ENCODE measurements around the gene AFAP1. TPM values are rescaled to one million over a fixed set of nuclear protein-coding genes. Genes with fewer than 3 reads are reported as not detected.

The AFAP1 gene
- total RNA-seq, 2 experiments from 2014 or later, result 5.8 to 5.9 TPM

GRCh38 chr4:7719354-7720174 is 220.1 kb downstream of the AFAP1 start:
- Mint-ChIP-seq H3K4me3 (no peak overlapping the region), H3K4me1 (no peaks in the 10 kb centered on the region), H3K27ac (no peak overlapping the region), H3K27me3 (peaks cover 21% of the 10 kb centered on the region), H3K36me3 (no peaks in the 10 kb centered on the region), H3K9me3 (ENCODE audit: low read depth) (peaks cover 7% of the 10 kb centered on the region)
- peak; percentile 71 for ATAC-seq
- CTCF ChIA-PET, result interaction anchor here (0.6 to 1.4 kb wide), 7 partner anchors 31 to 661 kb away, joined by 3 to 11 read pairs (median 3); no protein-coding TSS in a partner anchor
- DNase-seq, result peak; percentile 68

- Mint-ChIP-seq H3K9me3 (ENCODE audit: low read depth) (no peaks in the 10 kb centered on the region), H3K4me1 (no peaks in the 10 kb centered on the region), H3K36me3 (no peaks in the 10 kb centered on the region), H3K27me3 (peaks cover 21% of the 10 kb centered on the region), H3K4me3 (no peak overlapping the region), H3K27ac (no peak overlapping the region)
- DNase-seq, result no peak
- CTCF ChIA-PET, result no interaction called here
- no peak for ATAC-seq
Measured at GRCh38 chr4:7717946-7718490, 221.6 kb downstream of the AFAP1 start.

GRCh38 chr4:7717161-7717560 is 222.5 kb downstream of the AFAP1 start:
- Mint-ChIP-seq H3K4me1 (no peaks in the 10 kb centered on the region), H3K4me3 (no peak overlapping the region), H3K36me3 (no peaks in the 10 kb centered on the region), H3K9me3 (ENCODE audit: low read depth) (no peaks in the 10 kb centered on the region), H3K27me3 (peaks cover 16% of the 10 kb centered on the region), H3K27ac (no peak overlapping the region)
- ATAC-seq (no peak), DNase-seq (no peak)
- CTCF ChIA-PET, result no interaction called here

DNA sequence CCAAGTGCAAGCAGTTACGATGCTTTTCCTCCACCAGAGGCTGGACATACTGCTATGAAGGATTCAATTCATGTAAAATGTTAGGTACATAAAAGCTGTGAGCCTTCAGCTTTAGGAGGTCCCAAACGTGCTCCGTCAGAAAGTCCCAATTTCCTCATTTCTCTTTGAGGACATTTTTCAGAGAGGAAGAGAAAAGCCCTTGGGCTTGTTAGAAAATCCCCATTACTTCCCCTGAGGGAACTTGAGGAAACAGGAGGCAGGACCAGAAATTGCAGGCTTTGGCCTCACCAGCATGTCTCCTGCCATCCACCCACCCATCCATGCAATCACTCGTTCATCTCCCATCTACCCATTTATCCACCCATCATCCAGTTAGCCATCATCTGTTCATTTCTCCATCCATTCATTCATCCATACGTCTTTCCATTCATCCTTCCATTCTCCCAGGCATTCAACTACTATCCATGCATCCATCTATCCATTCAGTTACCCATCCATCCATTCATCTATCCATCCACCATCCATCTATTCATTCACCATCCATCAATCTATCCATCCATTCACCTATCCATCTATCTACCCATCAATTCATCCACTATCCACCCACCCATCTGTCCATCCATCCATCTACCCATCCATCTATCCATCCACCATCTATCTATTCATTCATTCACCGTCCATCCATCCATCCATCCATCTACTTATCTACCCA is 223.5 kb downstream of the AFAP1 start:
- no peaks in the 10 kb centered on the region for H3K36me3 Mint-ChIP-seq
- no peaks in the 10 kb centered on the region for H3K9me3 Mint-ChIP-seq (ENCODE audit: low read depth)
- H3K27me3 Mint-ChIP-seq, result peaks cover 16% of the 10 kb centered on the region
- no peaks in the 10 kb centered on the region for H3K4me1 Mint-ChIP-seq
- no peak for DNase-seq
- no peak overlapping the region for H3K4me3 Mint-ChIP-seq
- CTCF ChIA-PET, result no interaction called here
- no peak overlapping the region for H3K27ac Mint-ChIP-seq
- no peak for ATAC-seq

DNA sequence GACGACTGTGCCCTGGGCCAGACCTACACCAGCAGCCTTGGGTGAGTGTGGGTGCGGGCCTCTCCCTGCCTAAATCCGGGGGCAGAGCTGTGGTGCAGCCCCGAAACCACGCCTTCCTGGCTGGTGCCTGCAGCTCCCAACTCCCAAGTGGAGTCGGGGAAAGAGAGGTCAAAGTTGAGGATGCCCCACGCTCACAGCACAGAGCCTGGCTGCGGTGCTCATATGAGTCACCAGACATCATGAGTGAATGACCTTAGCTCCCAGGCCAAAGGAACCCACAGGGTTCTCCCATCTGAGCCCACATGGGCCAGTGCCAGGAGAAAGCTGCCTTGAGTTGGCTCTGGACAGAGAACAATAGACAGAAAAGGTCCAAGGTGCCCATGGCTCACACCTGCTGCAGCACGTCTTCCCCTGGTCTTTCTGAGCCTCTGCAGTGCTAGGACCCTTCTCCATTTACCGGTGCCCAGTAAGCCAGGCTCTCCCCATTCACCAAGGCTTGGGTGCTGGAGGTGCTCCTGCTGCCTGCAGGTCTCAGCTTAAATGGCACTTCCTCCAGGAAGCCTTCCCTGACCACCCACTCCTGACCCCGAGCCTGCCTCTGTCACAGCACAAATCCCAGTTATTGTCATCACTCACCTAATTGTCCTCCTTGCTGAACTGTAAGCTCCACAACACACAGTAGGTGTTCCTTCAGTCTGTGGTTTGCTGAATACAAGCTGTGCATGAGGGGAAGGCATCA is 224.2 kb downstream of the AFAP1 start:
- no peak for DNase-seq
- Mint-ChIP-seq H3K27ac (no peak overlapping the region), H3K4me3 (no peak overlapping the region), H3K36me3 (no peaks in the 10 kb centered on the region), H3K27me3 (peaks cover 15% of the 10 kb centered on the region), H3K9me3 (ENCODE audit: low read depth) (no peaks in the 10 kb centered on the region), H3K4me1 (no peaks in the 10 kb centered on the region)
- ATAC-seq, result no peak
- CTCF ChIA-PET, result no interaction called here

- no peak overlapping the region for H3K27ac Mint-ChIP-seq
- H3K36me3 Mint-ChIP-seq, result no peaks in the 10 kb centered on the region
- H3K4me1 Mint-ChIP-seq, result no peaks in the 10 kb centered on the region
- ATAC-seq (no peak), DNase-seq (no peak)
- H3K27me3 Mint-ChIP-seq, result peaks cover 8% of the 10 kb centered on the region
- CTCF ChIA-PET, result no interaction called here
- no peak overlapping the region for H3K4me3 Mint-ChIP-seq
- no peaks in the 10 kb centered on the region for H3K9me3 Mint-ChIP-seq (ENCODE audit: low read depth)
Measured at GRCh38 chr4:7714738-7715137, 224.9 kb downstream of the AFAP1 start.

GRCh38 chr4:7714176-7714575 is 225.5 kb downstream of the AFAP1 start:
- Mint-ChIP-seq H3K4me3 (no peak overlapping the region), H3K27me3 (peaks cover 7% of the 10 kb centered on the region), H3K4me1 (no peaks in the 10 kb centered on the region), H3K27ac (no peak overlapping the region), H3K9me3 (ENCODE audit: low read depth) (no peaks in the 10 kb centered on the region), H3K36me3 (no peaks in the 10 kb centered on the region)
- no peak for DNase-seq
- no peak for ATAC-seq
- CTCF ChIA-PET, result no interaction called here

GRCh38 chr4:7713757-7714156 is 225.9 kb downstream of the AFAP1 start:
- no peaks in the 10 kb centered on the region for H3K4me1 Mint-ChIP-seq
- H3K27me3 Mint-ChIP-seq, result peaks cover 6% of the 10 kb centered on the region
- H3K27ac Mint-ChIP-seq, result no peak overlapping the region
- no peak for DNase-seq
- no peaks in the 10 kb centered on the region for H3K9me3 Mint-ChIP-seq (ENCODE audit: low read depth)
- no peak overlapping the region for H3K4me3 Mint-ChIP-seq
- H3K36me3 Mint-ChIP-seq, result no peaks in the 10 kb centered on the region
- ATAC-seq, result no peak
- CTCF ChIA-PET, result no interaction called here

DNA sequence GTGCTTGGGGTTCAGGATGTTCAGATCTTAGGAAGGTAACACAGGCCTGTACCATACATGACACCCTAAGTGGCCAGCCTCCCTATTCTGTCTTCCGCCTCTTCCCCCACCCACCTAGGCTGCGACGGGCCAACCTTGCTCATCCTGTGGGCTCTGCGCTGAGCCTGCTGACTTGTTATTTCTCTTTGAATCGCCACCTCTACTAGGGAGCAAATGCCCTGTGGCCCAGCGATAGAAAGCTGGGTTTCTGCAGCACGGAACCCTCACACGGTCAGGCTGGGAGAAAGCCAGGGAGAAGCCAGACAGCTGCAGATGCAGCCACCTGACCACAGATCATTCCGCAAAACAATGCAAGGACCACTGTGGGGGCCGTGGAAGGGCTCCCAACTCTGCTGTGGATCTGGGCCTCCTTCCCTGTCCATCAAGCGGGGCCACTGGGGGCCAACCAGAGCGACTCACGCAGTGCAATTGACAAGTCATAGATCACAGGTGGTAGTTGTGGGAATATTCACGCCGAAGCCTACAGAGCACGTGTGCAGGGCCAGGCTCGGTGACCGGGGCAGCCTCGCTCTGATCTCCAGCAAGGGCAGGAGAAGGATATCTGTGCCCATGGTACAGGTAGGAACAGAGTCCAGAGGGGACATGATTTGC is 227.5 kb downstream of the AFAP1 start:
- CTCF ChIA-PET, result no interaction called here
- no peak for DNase-seq
- no peak overlapping the region for H3K4me3 Mint-ChIP-seq
- no peaks in the 10 kb centered on the region for H3K4me1 Mint-ChIP-seq
- peaks cover 4% of the 10 kb centered on the region for H3K27me3 Mint-ChIP-seq
- no peak overlapping the region for H3K27ac Mint-ChIP-seq
- no peak for ATAC-seq
- H3K9me3 Mint-ChIP-seq (ENCODE audit: low read depth), result no peaks in the 10 kb centered on the region
- no peaks in the 10 kb centered on the region for H3K36me3 Mint-ChIP-seq

GRCh38 chr4:7711307-7711963 is 228.2 kb downstream of the AFAP1 start:
- no peak overlapping the region for H3K27ac Mint-ChIP-seq
- H3K9me3 Mint-ChIP-seq (ENCODE audit: low read depth), result no peaks in the 10 kb centered on the region
- no peaks in the 10 kb centered on the region for H3K4me1 Mint-ChIP-seq
- H3K36me3 Mint-ChIP-seq, result no peaks in the 10 kb centered on the region
- no peak overlapping the region for H3K4me3 Mint-ChIP-seq
- peaks cover 3% of the 10 kb centered on the region for H3K27me3 Mint-ChIP-seq
- DNase-seq, result no peak
- no peak for ATAC-seq
- CTCF ChIA-PET, result no interaction called here

GRCh38 chr4:7710576-7711306 is 228.9 kb downstream of the AFAP1 start:
- Mint-ChIP-seq H3K9me3 (ENCODE audit: low read depth) (no peaks in the 10 kb centered on the region), H3K27ac (no peak overlapping the region), H3K27me3 (no peaks in the 10 kb centered on the region), H3K4me1 (no peaks in the 10 kb centered on the region), H3K36me3 (no peaks in the 10 kb centered on the region), H3K4me3 (no peak overlapping the region)
- DNase-seq (no peak), ATAC-seq (no peak)
- CTCF ChIA-PET, result no interaction called here

- Mint-ChIP-seq H3K36me3 (no peaks in the 10 kb centered on the region), H3K4me3 (no peak overlapping the region), H3K27me3 (no peaks in the 10 kb centered on the region), H3K27ac (no peak overlapping the region), H3K9me3 (ENCODE audit: low read depth) (no peaks in the 10 kb centered on the region), H3K4me1 (no peaks in the 10 kb centered on the region)
- CTCF ChIA-PET, result no interaction called here
- DNase-seq (no peak), ATAC-seq (no peak)
Measured at GRCh38 chr4:7710126-7710525, 229.5 kb downstream of the AFAP1 start.
